ENCODE measurements around the gene MKNK2.

MKNK2 gene

GRCh38 chr19:2014731-2015607 lies 36.1 kb downstream of the MKNK2 start:
- Histone ChIP-seq H3K27ac (peak overlapping the region in 10 of 11 experiments; percentile 33 to 82 (median 76); a peak in 17 of 22 replicates), H3K4me2 (peak overlapping the region; percentile 75 to 92 (median 83)), H3K36me3 (peaks cover 0 to 29% (median 24%) of the 10 kb centered on the region in 11 experiments; a peak in 17 of 22 replicates), H3K4me3 (peak overlapping the region; percentile 56 to 77 (median 64)), H4K20me1 (peaks cover 8 to 30% (median 24%) of the 10 kb centered on the region in 11 experiments; a peak in 19 of 22 replicates), H3K9me3 (replicated peaks in 1 of 11) (peaks cover 0 to 17% (median 0%) of the 10 kb centered on the region in 11 experiments; a peak in 5 of 22 replicates), H3K27me3 (no peaks in the 10 kb centered on the region), H3K4me1 (peaks cover 9 to 46% (median 29%) of the 10 kb centered on the region in 10 experiments; a peak in 18 of 20 replicates), H3K9ac (peak overlapping the region; percentile 60 to 83 (median 81); a peak in 21 of 22 replicates)
- TF ChIP-seq Cebpa-rat (IDR thresholded peaks at IDR 0.05): no peak

GRCh38 chr19:2014131-2014571 lies 36.9 kb downstream of the MKNK2 start:
- Histone ChIP-seq H4K20me1 (peaks cover 8 to 36% (median 24%) of the 10 kb centered on the region in 11 experiments; a peak in 19 of 22 replicates), H3K4me1 (peaks cover 6 to 39% (median 21%) of the 10 kb centered on the region in 10 experiments; a peak in 18 of 20 replicates), H3K9me3 (replicated peaks in 1 of 11) (peaks cover 0 to 18% (median 0%) of the 10 kb centered on the region in 11 experiments; a peak in 5 of 22 replicates), H3K9ac (0 out of 22 replicates have a peak overlapping the region, but pooled peaks of 3 of the 11 experiments have one; percentile 27 to 83 (median 81)), H3K27ac (no peak overlapping the region), H3K4me3 (peak overlapping the region in 5 of 10 experiments; percentile 62 to 77 (median 69); a peak in 5 of 20 replicates), H3K4me2 (peak overlapping the region in 10 of 11 experiments; percentile 75 to 92 (median 82); a peak in 19 of 22 replicates), H3K36me3 (peaks cover 0 to 30% (median 24%) of the 10 kb centered on the region in 11 experiments; a peak in 17 of 22 replicates), H3K27me3 (no peaks in the 10 kb centered on the region)
- TF ChIP-seq Cebpa-rat (IDR thresholded peaks at IDR 0.05): no peak

GRCh38 chr19:2013683-2013961 lies 37.4 kb downstream of the MKNK2 start:
- H3K36me3 ChIP-seq: peaks cover 0 to 30% (median 24%) of the 10 kb centered on the region in 11 experiments; a peak in 17 of 22 replicates
- no peak for TF ChIP-seq Cebpa-rat (IDR thresholded peaks at IDR 0.05)
- no peaks in the 10 kb centered on the region for H3K27me3 ChIP-seq
- H3K9me3 ChIP-seq (replicated peaks in 1 of 11): peaks cover 0 to 18% (median 0%) of the 10 kb centered on the region in 11 experiments; a peak in 5 of 22 replicates
- H3K27ac ChIP-seq: no peak overlapping the region
- H3K4me2 ChIP-seq: peak overlapping the region in 9 of 11 experiments; percentile 75 to 92 (median 83); a peak in 11 of 22 replicates
- H3K4me1 ChIP-seq: peaks cover 6 to 34% (median 18%) of the 10 kb centered on the region in 10 experiments; a peak in 18 of 20 replicates
- peaks cover 8 to 40% (median 24%) of the 10 kb centered on the region in 11 experiments; a peak in 19 of 22 replicates for H4K20me1 ChIP-seq
- H3K9ac ChIP-seq: peak overlapping the region in 1 of 11 experiments; percentile 27; a peak in 1 of 22 replicates
- H3K4me3 ChIP-seq: no peak overlapping the region

GRCh38 chr19:2012941-2013682 lies 37.9 kb downstream of the MKNK2 start:
- H4K20me1 ChIP-seq: peaks cover 8 to 45% (median 27%) of the 10 kb centered on the region in 11 experiments; a peak in 19 of 22 replicates
- peaks cover 0 to 18% (median 0%) of the 10 kb centered on the region in 11 experiments; a peak in 5 of 22 replicates for H3K9me3 ChIP-seq (replicated peaks in 1 of 11)
- H3K4me1 ChIP-seq: peaks cover 6 to 34% (median 18%) of the 10 kb centered on the region in 10 experiments; a peak in 18 of 20 replicates
- H3K4me2 ChIP-seq: peak overlapping the region in 6 of 11 experiments; percentile 7 to 92 (median 82); a peak in 4 of 22 replicates
- H3K9ac ChIP-seq: peak overlapping the region in 1 of 11 experiments; percentile 27; a peak in 1 of 22 replicates
- no peak for TF ChIP-seq Cebpa-rat (IDR thresholded peaks at IDR 0.05)
- H3K36me3 ChIP-seq: peaks cover 0 to 30% (median 24%) of the 10 kb centered on the region in 11 experiments; a peak in 17 of 22 replicates
- no peaks in the 10 kb centered on the region for H3K27me3 ChIP-seq
- H3K4me3 ChIP-seq: no peak overlapping the region
- no peak overlapping the region for H3K27ac ChIP-seq

GRCh38 chr19:2011169-2011568 lies 39.9 kb downstream of the MKNK2 start:
- no peak overlapping the region for H3K27ac ChIP-seq
- peaks cover 13 to 64% (median 36%) of the 10 kb centered on the region in 11 experiments; a peak in 19 of 22 replicates for H4K20me1 ChIP-seq
- peaks cover 2 to 33% (median 18%) of the 10 kb centered on the region in 10 experiments; a peak in 18 of 20 replicates for H3K4me1 ChIP-seq
- no peak for TF ChIP-seq Cebpa-rat (IDR thresholded peaks at IDR 0.05)
- peaks cover 0 to 18% (median 0%) of the 10 kb centered on the region in 11 experiments; a peak in 5 of 22 replicates for H3K9me3 ChIP-seq (replicated peaks in 1 of 11)
- H3K9ac ChIP-seq: peak overlapping the region in 1 of 11 experiments; percentile 3; a peak in 1 of 22 replicates
- no peak overlapping the region for H3K4me2 ChIP-seq
- H3K36me3 ChIP-seq: peaks cover 0 to 30% (median 24%) of the 10 kb centered on the region in 11 experiments; a peak in 17 of 22 replicates
- no peak overlapping the region for H3K4me3 ChIP-seq
- no peaks in the 10 kb centered on the region for H3K27me3 ChIP-seq

GRCh38 chr19:2010135-2010668 lies 40.8 kb downstream of the MKNK2 start:
- Histone ChIP-seq H3K27ac (no peak overlapping the region), H3K4me1 (peaks cover 0 to 31% (median 19%) of the 10 kb centered on the region in 10 experiments; a peak in 10 of 20 replicates), H3K36me3 (peaks cover 0 to 34% (median 27%) of the 10 kb centered on the region in 11 experiments; a peak in 17 of 22 replicates), H3K4me3 (no peak overlapping the region), H4K20me1 (peaks cover 18 to 69% (median 36%) of the 10 kb centered on the region in 11 experiments; a peak in 19 of 22 replicates), H3K9me3 (replicated peaks in 1 of 11) (peaks cover 0 to 19% (median 0%) of the 10 kb centered on the region in 11 experiments; a peak in 5 of 22 replicates), H3K9ac (no peak overlapping the region), H3K4me2 (no peak overlapping the region), H3K27me3 (no peaks in the 10 kb centered on the region)
- no peak for TF ChIP-seq Cebpa-rat (IDR thresholded peaks at IDR 0.05)

- no peak for TF ChIP-seq Cebpa-rat (IDR thresholded peaks at IDR 0.05)
- no peak overlapping the region for H3K4me2 ChIP-seq
- H3K27ac ChIP-seq: no peak overlapping the region
- no peaks in the 10 kb centered on the region for H3K27me3 ChIP-seq
- H3K9ac ChIP-seq: no peak overlapping the region
- peaks cover 0 to 19% (median 6%) of the 10 kb centered on the region in 10 experiments; a peak in 8 of 20 replicates for H3K4me1 ChIP-seq
- H3K36me3 ChIP-seq: peaks cover 35 to 68% (median 50%) of the 10 kb centered on the region in 11 experiments
- H3K9me3 ChIP-seq (replicated peaks in 1 of 11): peaks cover 0 to 6% (median 0%) of the 10 kb centered on the region in 11 experiments; a peak in 1 of 22 replicates
- H4K20me1 ChIP-seq: peaks cover 5 to 69% (median 29%) of the 10 kb centered on the region in 11 experiments; a peak in 16 of 22 replicates
- no peak overlapping the region for H3K4me3 ChIP-seq
Measured at GRCh38 chr19:2003874-2004273, 47.2 kb downstream of the MKNK2 start.

All from BLaER1 treated with 17β-estradiol and CSF1 and Interleukin-3, amounts not matched to agents 10 nM and 100 nM (cell line).